Kidney epithelial cell (primary cell): ENCODE measurements around the gene NBL1. TPM values are rescaled to one million over a fixed set of nuclear protein-coding genes. Genes with fewer than 3 reads are reported as not detected.
"Not testable (repeated sequence)": the region's sequence is repeated elsewhere in the genome, so short reads cannot be mapped to it uniquely, and the experiment has no call there.

Experiments used
- DNase-seq: peaks from one replicate; pipeline ENCODE4 v3.0.0-alpha.2; 2010; ENCODE audit warnings: low read depth
- H3K27me3 ChIP-seq: 2 replicates; pipeline ENCODE4 v1.6.0; 2011; ENCODE audit warnings: low read length; ENCODE audit not compliant: control insufficient read depth, insufficient read depth
- H3K36me3 ChIP-seq: 2 replicates; pipeline ENCODE4 v1.5.1; 2011; ENCODE audit warnings: low read length; ENCODE audit not compliant: control insufficient read depth, insufficient read depth
- H3K4me3 ChIP-seq: 2 replicates; pipeline ENCODE4 v1.5.1; 2011; ENCODE audit warnings: low read depth, mild to moderate bottlenecking, control low read depth, low read length
- total RNA-seq: library from RNA; depleted of rRNA; stranded (reverse); fragments of >200 nt; gene quantifications from 2 replicates; pipeline ENCODE4 v1.2.3, GENCODE V29; 2015
- TF ChIP-seq, protein P1 (sequence below): IDR thresholded peaks from 2 replicates; pipeline ENCODE4 v1.5.1; 2011; ENCODE audit warnings: mild to moderate bottlenecking, moderate library complexity, low read length, control low read depth, inconsistent platforms; ENCODE audit not compliant: insufficient read depth, poor library complexity, severe bottlenecking

The NBL1 gene
- total RNA-seq, 1 donor from 2014 or later: 76.7 TPM

GRCh38 chr1:19633106-19633505 lies 11.0 kb upstream of the NBL1 start:
- no peak overlapping the region for H3K4me3 ChIP-seq
- no peak for DNase-seq
- no peaks in the 10 kb centered on the region for H3K36me3 ChIP-seq
- H3K27me3 ChIP-seq: no peaks in the 10 kb centered on the region
- TF ChIP-seq, protein P1, sequence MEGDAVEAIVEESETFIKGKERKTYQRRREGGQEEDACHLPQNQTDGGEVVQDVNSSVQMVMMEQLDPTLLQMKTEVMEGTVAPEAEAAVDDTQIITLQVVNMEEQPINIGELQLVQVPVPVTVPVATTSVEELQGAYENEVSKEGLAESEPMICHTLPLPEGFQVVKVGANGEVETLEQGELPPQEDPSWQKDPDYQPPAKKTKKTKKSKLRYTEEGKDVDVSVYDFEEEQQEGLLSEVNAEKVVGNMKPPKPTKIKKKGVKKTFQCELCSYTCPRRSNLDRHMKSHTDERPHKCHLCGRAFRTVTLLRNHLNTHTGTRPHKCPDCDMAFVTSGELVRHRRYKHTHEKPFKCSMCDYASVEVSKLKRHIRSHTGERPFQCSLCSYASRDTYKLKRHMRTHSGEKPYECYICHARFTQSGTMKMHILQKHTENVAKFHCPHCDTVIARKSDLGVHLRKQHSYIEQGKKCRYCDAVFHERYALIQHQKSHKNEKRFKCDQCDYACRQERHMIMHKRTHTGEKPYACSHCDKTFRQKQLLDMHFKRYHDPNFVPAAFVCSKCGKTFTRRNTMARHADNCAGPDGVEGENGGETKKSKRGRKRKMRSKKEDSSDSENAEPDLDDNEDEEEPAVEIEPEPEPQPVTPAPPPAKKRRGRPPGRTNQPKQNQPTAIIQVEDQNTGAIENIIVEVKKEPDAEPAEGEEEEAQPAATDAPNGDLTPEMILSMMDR: no peak

GRCh38 chr1:19635064-19635463 lies 9.0 kb upstream of the NBL1 start:
- H3K36me3 ChIP-seq, H3K27me3 ChIP-seq, H3K4me3 ChIP-seq, DNase-seq: not testable (repeated sequence)

- Histone ChIP-seq H3K36me3 (no peaks in the 10 kb centered on the region), H3K4me3 (no peak overlapping the region), H3K27me3 (no peaks in the 10 kb centered on the region)
- TF ChIP-seq, protein P1: no peak
- DNase-seq: no peak
Observed at GRCh38 chr1:19635646-19636045, 8.5 kb upstream of the NBL1 start.

DNA sequence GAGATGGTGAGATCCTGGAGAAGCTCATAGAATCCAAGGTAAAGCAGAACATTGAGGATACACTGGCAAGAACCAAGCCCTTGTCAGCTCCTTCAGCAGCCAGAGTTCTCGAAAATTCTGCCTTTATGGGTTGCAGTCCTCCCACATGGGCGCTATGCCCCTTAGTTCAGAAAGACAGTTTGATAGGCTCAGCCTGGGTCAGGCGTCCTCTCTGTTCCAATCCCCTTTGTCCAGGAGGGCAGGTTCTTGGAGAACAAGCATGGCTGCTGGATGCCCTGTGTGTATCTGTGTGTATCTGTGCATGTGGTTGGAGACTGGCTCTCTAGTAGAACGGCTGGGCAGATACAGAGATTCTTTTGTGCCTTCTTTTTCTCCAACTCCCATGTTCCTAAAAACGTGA lies 8.0 kb upstream of the NBL1 start:
- DNase-seq: no peak
- H3K27me3 ChIP-seq: no peaks in the 10 kb centered on the region
- TF ChIP-seq, protein P1: no peak
- H3K36me3 ChIP-seq: no peaks in the 10 kb centered on the region
- no peak overlapping the region for H3K4me3 ChIP-seq

- H3K27me3 ChIP-seq, DNase-seq, H3K36me3 ChIP-seq, H3K4me3 ChIP-seq: not testable (repeated sequence)
Observed at GRCh38 chr1:19636749-19637148, 7.4 kb upstream of the NBL1 start.

DNA sequence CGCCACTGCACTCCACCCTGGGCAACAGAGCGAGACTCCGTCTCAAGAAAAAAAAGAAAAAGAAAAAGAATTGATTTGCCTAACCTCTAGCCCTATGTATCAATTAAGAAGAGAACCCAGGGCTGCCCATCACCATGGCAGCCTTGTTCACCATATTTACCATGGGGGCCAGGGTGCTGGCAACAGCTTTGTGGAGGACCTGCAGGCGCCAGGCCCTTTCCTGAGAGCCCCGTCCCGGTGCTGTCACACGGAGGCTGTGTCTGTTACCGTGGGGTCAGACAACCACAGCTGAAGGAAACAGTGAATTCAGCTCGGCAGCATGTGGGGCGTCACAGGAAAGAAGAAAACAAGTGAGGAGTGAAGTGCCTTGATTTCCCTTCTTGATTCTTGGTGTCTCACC lies 6.5 kb upstream of the NBL1 start:
- H3K36me3 ChIP-seq: no peaks in the 10 kb centered on the region
- TF ChIP-seq, protein P1: no peak
- no peaks in the 10 kb centered on the region for H3K27me3 ChIP-seq
- no peak for DNase-seq
- H3K4me3 ChIP-seq: no peak overlapping the region

- DNase-seq, H3K27me3 ChIP-seq, H3K36me3 ChIP-seq, H3K4me3 ChIP-seq: not testable (repeated sequence)
Observed at GRCh38 chr1:19639228-19639627, 4.9 kb upstream of the NBL1 start.

DNA sequence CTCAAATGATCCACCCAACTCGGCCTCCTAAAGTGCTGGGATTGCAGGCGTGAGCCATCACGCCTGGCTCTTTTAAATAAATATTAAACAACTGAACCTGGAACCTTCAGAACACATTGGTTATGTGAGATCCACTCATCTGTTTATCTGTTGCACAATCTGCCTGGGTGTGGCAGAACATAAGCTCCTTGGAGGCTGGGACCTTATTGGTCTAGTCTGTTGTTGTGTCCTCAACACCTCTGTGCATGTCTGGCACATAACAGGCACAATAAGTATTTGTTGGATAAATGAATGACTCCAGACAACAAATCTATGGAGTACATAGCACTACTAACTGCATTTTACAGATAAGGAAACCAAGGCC lies 4.1 kb upstream of the NBL1 start:
- Histone ChIP-seq H3K36me3 (no peaks in the 10 kb centered on the region), H3K4me3 (no peak overlapping the region), H3K27me3 (no peaks in the 10 kb centered on the region)
- no peak for DNase-seq
- TF ChIP-seq, protein P1: no peak
